Stimulated activated CD4-positive, alpha-beta T cell treated with anti-CD3 and anti-CD28 coated beads, Interleukin-4, amount 100 ng/mL, for 4 hours (primary cell): ENCODE results near the gene PDLIM1.

Experiments used
- DNase-seq, 2 experiments: peaks; one replicate each; pipeline ENCODE4 v3.0.0-alpha.2; 2020

The PDLIM1 gene, protein sequence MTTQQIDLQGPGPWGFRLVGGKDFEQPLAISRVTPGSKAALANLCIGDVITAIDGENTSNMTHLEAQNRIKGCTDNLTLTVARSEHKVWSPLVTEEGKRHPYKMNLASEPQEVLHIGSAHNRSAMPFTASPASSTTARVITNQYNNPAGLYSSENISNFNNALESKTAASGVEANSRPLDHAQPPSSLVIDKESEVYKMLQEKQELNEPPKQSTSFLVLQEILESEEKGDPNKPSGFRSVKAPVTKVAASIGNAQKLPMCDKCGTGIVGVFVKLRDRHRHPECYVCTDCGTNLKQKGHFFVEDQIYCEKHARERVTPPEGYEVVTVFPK

DNA sequence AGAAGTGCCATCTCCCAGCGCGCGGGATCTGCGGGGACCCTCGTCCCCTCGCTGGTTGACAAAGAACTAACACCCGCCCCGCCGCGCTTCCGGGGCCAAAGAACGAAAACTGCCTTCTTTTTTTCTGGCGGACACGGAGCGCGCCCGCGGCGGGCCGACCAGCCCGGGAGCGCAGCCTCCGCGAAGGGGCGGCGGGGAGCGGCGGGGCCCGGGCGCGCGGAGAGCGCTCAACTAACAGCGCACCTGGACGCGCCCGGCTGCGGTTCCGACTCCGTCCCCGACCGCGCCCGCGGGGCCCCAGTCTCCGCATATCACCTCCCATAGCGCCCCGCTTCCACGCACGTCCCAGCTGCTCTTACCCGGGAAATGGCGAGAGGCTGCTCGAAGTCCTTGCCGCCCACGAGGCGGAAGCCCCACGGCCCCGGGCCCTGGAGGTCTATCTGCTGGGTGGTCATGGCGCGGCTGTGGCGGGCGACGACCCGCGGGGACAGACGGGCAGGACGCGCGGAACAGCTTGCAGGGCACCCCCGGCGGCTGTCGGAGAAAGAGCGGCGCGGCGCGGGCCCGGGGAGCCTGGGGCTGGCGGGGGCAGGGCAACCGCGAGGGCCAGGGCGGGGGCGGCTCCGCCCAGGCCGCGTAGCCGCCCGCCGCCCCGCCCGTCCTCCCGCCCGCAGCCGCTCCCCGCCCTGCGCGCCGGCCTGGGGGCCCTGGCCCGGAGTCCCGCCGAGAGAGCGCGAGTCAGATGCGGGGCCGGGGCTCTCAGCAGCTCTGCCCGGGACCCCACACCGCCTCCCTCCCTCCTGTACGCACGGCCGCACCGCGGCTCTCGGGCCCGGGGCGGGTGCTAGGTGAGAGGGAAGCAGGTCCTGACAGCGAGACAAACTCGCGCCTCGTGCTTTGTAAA lies at the start of gene PDLIM1:
Gene PDLIM1 (minus strand): TSS at position 543 of the 904 bp plus-strand sequence. CDS start 88 bp downstream, at position 455.
- peak in 1 of 2 experiments; percentile 9 for DNase-seq

DNA sequence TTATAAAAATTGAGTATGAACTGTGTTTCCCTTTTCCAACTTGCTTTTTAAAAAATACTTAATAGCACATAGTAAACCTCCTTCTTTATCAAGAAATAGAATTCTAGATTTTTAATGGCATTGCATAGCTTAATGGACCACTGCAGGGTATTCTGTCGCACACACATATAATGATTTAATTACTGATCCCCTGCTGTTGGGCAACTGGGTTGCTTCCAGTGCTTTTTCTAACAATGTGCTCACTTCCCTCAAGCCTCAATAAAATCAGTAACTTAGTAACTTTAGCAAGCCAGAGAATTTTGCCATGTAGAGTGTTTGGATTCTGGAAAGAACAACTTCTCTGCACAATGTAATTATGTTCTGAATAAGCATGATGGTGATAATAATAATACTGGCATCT lies 49.1 kb upstream of the PDLIM1 start:
- no peak for DNase-seq

DNA sequence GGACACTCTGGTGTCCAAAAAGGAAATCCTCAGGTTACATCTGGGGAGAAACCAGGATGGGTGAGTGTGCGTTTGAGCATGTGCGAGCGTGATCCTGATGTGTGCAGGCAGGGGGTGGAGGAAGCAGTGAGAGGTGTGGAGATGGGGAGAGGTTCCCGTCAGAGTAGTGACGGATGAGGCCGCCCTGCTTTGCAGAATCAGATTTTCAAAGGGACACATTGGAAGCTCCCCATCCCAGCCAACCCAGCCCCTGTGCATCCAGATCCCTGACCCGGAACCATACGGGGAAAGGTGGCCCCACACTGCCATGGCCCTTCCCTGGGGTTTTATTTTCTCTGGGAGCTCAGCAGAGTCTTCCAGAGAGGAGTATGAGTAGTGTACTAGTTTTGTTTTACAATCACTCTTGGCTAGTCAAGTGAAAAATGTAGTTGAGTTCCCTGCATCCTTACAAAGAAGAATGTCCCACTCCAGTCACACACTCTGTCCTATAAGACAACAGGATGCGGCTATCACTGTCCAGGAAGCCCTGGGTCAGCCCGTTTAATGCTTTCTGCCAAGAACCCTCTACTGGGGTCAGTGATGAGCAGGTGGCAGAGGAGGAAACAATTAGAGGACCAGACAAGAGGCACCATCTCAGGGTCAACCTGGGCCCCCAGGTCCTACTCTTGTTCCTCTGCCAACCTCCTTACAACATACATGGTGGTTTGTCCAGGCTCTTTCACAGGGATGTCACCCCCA lies 46.8 kb upstream of the PDLIM1 start:
- no peak for DNase-seq

DNA sequence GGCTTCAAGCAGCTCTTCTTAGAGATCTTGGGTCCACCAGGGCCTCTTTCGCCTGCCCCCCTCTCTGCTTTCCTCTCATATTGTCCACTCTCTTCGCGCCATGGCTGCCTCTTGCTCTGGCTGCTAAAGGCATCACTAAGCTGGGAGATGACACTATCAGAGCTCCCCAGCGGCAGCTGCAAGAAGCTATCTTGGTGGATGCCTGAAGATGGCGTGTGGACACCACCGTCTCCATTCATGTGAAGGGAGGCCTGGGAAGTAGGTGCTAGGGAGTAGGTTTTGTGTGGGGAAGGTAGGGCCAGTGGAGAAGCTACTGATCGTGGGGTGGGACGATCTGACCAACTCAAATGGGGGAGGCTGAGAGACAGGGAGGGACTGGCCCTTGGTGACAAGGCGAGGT lies 45.9 kb upstream of the PDLIM1 start:
- no peak for DNase-seq

DNA sequence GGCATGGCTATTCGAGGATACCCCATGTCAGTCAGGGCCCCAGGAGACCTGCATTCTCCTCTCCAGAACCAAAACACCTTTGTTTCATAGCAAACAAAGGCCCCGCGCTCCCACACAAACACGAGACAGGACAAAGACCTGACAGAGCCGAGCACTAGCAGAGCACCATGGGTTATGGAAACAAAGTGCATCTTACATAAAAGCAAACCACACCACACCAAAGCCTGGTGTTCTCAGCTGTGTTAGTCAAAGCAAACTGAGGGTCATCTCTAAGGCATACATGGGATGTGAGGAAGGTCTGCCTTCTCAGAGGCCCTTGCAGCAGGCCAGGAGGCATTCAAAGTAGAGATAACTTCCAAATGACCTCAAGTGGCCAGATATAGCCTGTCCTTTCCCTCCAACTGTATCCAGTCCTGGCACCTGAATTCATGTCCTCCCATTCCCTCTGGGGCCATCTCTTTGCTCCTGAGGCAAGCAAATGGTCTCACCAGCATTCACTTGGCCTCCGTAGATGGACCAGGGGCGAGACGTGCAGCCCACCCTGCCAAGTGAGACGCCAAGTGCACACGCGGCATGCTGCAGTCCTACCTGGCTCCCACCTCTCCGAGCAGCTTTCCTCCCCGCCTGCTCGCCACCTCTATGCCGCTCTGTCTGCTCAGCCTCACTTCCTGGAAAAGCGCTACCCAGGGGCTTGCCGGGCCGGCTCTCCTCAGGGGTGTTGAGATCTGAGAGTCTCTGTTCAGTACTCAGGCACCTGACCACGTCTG lies 45.3 kb upstream of the PDLIM1 start:
- no peak for DNase-seq

DNA sequence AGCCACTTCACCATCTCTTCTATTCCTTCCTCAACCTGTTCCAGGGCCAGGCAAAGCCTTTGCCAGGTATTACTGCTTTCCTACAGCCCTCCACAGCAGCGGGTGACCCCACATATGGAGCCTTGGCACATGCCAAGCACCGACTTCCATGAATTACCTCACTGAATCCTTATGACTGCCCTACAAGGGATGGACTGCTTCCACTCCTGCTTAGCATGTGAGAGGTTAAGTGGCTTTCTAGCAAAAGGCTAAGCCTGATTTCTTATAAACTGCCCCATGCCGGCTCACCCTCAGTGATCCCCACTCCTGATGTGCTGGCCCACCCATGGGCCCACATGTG lies 44.0 kb upstream of the PDLIM1 start:
- DNase-seq: no peak

DNA sequence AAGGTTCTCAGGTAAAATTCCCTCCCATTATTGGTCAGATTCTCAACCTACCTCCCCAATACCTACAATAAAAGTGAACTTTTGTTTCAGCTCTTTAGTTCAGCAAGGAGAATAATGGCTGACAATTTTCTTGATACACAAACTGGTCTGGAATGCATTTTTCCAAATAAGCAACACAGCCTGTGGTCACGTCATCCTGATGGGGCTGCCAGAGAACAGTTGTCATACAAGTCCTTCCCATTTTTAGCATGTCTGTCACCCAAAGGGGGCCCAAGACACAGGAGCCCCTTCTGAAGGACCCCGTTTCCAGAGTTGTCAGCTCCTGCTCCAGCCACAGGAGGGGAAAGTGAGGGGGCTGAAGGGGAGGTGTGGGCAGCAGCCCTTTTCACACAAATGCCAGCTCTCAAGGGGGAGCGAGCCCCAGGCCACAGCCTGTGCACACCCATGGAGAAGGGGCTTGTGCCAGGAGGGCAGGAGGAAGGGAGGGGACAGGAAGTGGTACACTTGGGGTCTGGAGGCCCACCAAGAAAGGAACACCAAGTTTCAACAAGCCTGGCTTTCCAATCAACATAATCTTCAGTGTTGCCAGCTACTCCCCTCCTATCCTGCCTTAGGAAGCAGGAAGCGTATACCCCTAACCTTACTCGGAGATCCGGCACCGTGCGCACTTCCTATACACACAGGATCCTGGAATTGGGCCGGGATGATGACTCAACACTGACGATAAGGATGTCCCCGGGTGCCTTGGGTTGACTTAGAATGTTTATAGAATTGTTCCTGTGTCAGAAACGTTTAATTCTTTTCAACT lies 43.4 kb upstream of the PDLIM1 start:
- no peak for DNase-seq

DNA sequence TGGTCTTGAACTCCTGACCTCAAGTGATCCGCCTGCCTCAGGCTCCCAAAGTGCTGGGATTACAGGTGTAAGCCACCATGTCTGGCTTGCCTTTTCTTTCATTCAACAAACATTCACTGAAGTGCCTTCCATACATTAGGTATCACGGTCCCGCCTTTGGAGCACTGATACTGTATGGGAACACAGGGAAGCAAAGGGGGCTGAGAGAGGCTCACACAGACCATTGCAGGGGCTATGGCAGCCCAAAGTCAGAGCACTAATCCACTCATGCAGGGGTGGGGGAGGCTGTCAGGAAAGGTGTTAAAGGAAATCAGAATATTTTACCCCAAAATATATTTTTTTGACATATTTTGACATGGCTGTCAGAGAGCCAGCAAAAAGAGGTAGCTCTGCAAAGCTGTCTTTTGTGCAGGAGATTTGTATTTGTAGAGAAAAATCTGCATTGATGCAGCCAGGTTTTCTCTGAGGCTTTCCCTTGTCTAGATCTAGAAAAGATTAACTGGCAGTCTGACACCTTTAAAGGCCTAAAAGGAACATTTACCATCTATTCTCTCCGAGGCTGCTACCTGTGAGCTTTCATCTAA lies 42.0 kb upstream of the PDLIM1 start:
- DNase-seq: no peak

DNA sequence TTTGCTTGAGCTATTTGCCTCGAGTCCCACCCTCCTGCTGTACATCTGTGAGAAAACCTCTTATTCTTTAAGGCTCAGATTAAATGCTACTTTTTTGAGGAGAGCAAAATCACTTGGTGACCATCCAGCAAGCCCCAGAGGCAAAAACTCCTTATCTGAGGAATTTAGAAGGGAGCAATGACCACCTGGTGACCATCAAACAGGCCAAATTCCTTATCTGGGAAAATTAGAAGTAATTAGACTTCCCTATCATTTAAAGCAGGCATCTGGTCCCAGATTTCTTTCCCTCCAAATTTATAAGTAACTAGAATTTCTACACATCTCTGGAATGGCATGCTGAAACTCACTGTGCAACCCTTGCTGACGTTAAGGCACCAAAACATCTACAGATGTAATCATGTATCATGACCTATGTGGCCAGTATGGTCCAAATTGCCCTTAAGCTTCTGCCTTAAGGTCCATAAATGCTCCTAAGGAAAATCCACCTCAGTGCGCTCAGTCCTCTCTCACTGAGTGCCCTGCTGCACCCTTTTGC lies 40.9 kb upstream of the PDLIM1 start:
- DNase-seq: no peak

DNA sequence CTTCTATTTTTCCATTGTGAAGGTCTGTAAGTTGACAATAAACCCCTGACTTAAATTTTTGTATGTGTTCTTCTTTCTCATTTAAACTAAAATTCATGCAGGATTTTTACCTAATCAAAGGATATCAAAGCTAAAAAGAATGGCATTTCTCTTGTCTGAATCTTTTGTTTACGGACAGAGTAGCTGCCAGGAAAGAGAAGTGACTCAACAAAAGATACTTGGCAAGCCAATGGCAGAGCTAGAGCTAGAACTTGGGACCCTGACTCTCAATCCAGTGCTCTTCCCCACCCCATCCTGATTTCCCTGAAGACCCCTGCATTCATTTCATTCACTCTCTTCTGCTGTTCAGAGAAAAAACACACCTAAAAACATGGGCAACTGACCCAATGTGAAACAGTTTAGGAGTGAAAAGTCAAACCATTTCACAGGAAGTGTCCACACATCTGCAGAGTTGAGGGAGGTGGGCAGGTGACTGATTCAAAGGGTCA lies 40.2 kb upstream of the PDLIM1 start:
- DNase-seq: no peak

DNA sequence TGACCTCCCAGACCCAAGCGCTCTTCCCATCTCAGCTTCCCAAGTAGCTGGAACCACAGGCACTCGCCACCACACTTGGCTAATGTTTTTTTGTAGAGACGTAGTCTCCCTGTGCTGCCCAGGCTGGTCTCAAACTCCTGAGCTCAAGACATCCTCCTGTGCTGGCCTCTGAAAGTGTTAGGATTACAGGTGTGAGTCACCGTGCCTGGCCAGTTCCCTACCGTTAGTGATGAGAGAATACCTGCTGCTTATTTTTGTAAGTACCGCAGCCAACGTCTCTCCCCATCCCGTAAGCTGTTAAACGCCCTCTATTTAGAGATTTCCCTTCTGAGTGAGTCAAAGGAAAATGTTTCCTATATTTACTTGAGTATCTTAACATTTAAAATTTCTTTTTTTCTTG lies 38.5 kb upstream of the PDLIM1 start:
- DNase-seq: no peak

DNA sequence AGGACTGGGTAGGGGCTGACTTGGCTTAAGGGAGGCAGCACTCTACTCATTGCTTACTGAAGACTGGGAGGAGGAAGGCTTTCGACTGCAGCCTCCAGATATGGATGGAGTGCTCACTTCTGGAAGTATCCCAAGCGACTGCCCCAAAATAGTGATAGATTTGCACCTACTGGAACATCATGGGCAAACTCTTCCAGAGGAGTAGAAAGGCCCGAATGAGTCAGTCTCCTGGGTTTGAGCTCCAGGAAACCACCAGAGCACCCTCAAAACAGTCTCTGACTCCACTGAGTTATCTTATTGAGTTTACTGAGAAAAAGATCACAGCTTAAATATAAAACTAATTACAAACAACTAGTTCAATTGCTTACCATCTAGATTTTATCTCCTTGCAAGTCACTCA lies 37.2 kb upstream of the PDLIM1 start:
- DNase-seq: no peak

DNA sequence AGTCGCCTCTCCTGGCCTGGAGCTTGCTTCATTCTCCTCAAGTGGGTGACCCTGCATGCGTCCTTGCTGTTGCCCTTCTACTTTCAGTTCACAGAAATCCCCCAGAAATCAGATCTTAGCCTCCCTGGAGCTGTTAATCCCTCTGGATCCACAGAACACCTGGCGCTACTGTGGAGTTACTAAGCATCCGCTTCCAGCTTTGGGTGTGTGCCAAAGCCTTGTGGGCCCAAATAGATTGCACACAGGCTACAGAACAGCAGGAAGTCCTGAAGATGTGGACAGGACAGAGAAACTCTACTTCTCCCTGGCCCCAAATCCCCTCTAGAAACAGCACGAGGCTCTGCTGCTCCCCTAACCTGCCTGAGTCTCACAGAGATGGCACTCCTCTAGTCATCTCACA lies 36.6 kb upstream of the PDLIM1 start:
- no peak for DNase-seq

DNA sequence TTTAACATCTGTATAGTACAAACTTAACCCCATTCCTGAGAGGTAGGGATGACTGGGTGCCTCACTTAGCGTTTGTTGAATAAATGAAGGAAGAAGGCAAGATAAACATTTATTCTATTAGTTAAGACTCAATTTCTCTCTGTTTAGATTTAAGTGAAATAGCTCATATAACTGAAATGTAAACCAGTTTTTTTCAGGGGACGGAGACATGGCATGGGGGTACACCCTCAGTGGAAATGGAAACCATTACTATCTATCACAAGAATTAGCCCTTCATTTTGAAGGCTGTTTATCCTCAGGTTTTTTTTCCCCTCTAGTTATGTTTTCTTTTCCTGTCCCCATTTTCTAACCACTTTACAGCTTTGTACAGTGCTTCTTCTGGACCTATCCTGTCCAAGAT lies 35.6 kb upstream of the PDLIM1 start:
- no peak for DNase-seq

DNA sequence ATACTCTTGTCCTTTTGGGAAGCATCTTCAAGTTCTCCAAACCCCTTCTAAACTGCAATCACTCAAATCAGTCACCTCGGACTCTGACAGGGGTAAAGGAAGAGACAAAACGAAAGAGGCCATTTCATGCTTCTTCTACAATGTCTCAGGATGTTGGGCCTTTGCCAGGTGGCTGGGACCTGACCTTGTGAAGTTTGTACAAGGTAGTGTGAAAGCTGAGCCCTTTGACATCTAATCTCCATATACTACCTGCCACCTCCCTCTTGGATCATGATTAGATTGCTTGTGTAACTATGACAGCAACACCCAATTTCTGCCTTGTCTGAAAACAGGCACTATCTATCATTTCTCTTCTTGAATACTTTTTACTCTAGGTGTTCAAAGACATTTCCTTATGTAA lies 35.1 kb upstream of the PDLIM1 start:
- DNase-seq: no peak

DNA sequence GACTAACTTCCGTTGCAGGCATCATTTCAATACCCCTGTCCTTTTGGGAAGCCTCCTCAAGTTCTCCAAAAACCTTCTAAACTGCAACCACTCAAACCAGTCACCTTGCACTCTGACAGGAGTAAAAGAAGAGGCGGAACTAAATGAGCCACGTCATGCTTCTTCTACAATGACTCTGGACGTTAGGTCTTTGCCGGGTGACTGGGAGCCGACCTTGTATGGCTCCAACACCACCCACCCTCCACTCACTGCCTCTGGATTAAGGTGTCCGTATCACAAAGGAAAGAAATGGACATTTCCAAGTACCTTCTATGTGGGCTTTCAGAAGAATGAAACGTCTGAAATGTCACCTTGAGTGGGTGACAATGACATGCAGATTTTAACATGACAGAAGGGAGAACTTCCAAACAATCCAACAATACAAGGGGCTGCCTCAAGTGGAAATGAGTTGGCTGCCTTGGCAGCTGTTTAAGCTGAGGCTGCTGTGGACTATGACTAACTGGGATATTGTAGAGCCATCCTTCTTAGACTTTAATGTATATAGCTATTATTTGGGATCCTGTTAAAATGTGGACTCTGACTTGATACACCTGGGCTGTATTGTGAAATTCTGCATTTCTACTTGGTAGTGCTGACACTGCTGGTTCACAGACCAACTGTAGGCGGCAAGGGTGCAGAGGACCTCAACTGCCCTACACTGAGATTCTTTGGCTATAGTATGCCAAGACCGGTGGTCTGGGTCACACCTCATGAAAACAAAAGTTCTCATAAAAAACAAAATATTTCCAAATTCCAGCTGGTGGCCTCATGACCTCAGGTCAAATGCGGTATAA lies 33.8 kb upstream of the PDLIM1 start:
- no peak for DNase-seq

DNA sequence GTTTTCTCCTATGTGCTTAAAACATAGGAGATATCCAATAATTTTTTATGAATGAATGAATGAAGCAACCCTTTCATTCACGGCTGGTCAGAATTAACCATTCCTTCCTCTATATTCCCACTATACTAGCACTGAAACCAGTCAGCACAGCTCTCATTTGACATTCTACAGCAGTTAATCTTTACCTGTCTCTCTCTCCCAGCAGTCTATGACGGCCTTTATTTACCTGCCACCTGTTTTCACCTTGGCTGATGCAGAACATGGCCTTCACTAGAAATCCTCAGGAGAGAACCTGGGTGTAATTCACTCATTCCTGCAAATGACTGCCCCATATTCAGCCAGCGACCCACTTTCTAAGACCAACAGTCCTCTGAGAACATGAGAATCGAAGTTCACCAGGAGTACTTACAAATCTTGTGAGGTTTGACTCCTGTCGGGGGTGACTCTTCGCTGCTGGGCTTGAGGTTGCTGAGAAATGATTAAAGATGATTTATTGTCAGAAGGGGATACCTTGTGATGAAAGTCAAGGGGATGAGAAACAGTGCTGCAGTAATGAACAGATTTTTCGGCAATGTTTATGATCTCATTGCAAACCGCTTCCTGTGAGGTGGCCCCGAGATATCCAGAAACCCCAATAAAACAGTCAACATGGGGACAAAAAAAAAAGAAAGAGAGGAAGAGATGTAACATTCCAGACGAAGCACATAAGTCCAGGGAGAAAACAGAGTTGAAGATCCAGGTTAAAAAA lies 30.9 kb upstream of the PDLIM1 start:
- no peak for DNase-seq

DNA sequence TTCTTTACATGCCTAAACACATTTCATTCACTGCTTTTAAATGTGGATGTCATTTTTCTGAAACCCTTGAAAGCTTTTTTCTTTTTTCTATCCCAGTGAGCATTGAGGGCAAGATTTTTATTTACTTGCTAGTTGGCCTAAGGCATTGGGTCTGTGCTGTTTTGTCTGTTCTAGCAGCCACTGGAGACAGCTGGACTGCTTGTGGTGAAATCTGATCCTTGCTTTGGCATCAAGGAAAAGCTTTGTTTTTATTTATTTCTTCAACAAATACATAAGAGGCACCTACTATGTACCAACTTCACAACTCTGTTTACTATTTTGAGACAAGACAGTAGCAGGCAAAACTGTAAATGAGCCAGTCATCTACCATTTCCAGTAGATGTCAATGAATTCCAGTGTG lies 28.4 kb upstream of the PDLIM1 start:
- DNase-seq: no peak

DNA sequence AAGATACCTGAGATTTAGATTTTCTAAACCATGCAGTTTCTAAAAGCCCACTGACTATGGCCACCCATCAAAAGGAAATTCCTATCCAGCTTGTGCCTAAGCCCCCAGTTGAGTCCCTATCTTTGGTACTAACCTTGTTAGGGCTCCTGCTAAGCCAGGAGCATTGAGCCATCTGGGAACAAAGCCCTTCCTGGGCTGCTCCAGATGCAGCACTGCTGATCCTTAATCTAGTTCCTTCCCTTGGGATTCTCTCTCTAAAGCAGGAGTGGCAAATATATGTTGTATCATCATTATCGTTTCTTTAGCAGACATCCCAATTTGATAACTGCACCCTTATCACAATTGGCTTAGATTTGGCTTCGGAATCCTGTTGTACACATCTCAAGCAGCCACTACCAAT lies 24.7 kb upstream of the PDLIM1 start:
- DNase-seq: no peak
